T-helper 1 cell treated with Interleukin-12 subunit alpha and Interleukin-12 subunit beta and Interleukin-4 antibody, amounts not matched to agents 30 ng/mL and 1 ng/mL, for 36 hours (primary cell): ENCODE measurements around the gene ZFP64. TPM values are rescaled to one million over a fixed set of nuclear protein-coding genes. Genes with fewer than 3 reads are reported as not detected.
"Not testable (repeated sequence)": the region's sequence is repeated elsewhere in the genome, so short reads cannot be mapped to it uniquely, and the experiment has no call there.

Experiments used
- intact Hi-C: fragments of 100-400 bp; cut with micrococcal nuclease; formaldehyde crosslinking; loops from one replicate; pipeline ENCODE4 v1.15.1; 2024
- total RNA-seq: library from RNA; stranded (reverse); gene quantifications from 2 replicates; pipeline ENCODE4 v1.2.3, GENCODE V29; 2022

ZFP64 gene
- 10.0 and 10.6 TPM in 2 replicates for total RNA-seq

DNA sequence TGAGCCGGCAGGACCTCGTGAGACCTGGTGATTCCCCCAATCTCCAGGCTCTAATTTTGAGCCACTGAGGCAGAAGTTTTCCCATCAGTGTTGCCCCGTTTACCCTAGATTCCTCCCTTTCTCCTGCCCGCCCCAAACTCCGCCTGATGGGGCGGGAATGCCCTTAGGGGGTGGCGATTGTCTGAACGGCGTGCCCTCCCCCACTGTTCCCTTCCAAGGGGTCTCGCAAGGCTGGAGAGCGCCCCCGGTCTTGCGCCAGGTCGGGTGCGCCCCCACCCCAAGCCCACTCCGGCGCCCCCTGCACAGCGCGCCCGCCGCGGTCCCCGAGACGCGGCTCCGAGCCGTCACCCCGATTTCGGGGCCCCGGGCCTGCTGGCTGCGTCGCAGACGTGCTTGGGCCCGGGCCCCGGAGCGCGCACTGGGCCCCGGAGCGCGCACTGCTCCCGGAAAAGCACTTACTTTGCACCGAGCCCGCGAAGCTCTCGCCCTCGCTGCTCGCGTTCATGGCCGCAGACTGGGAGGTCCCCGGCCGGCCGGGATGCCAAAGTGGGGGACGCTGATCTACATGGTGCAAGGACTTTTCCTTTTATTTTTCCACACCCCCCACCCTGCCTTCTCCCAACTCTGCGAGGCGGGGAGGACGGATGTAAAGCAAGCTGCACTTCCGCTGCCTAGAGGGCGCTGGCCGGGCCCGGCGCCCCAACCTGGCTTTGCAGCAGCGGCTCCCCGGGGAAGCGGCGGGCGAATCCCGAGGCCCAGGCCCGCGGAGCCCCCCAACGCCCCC lies at the start of gene ZFP64:
TSS of gene ZFP64 (minus strand) at position 648 of the 784 bp plus-strand sequence. CDS start at position 505, 143 bp downstream.
- intact Hi-C loops = loop anchor here (5.0 kb wide), 1 partner anchor 59 kb away; no protein-coding TSS in a partner anchor

- intact Hi-C loops = loop anchor here (5.0 kb wide), 1 partner anchor 1701 kb away; no protein-coding TSS in a partner anchor
Observed at GRCh38 chr20:52240802-52241201, 49.2 kb upstream of the ZFP64 start.

DNA sequence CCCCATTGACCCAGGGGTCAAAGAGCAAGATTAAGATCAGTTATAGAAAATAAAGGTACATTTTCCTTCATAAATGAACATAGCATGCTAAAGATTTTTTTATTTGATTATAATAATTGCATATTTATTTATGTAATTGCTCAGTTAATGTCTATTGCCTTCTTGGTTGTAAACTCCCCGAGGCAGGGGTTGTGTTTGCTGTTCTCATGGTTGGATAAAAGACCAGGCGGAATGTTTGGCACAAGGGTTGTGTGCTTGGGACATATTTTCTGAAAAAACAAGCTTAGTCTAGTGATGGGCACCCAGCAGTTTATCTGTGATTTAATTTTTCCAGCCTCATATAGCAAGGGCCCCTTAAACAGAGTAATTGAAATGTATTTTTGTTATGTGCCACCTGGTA lies 47.5 kb upstream of the ZFP64 start:
- intact Hi-C loops = no loop called here

- intact Hi-C loops = no loop called here
Observed at GRCh38 chr20:52236292-52236691, 44.7 kb upstream of the ZFP64 start.

- intact Hi-C loops = no loop called here
Observed at GRCh38 chr20:52235129-52235528, 43.5 kb upstream of the ZFP64 start.

GRCh38 chr20:52234302-52235045 lies 42.9 kb upstream of the ZFP64 start:
- intact Hi-C loops = no loop called here

GRCh38 chr20:52231230-52231746 lies 39.7 kb upstream of the ZFP64 start:
- intact Hi-C loops = no loop called here

DNA sequence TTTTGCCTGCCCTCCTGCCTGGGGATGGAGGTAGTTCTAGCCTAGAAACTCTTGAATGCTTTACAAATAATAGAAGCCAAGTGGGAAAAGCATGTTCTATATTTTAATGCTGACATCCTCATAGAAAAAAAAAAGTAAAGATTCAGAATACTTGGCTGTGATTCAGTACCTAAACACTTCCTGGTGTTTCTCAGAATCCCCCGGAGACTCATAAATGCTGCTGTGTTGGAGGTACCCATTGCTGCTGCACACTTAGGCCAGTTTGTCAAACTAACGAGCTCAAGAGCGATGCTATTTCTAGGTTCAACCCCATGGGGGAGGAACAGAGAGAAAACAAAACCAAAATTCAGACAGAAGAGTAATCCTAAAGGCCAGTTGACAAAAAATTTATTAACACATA lies 38.8 kb upstream of the ZFP64 start:
- intact Hi-C loops = no loop called here

DNA sequence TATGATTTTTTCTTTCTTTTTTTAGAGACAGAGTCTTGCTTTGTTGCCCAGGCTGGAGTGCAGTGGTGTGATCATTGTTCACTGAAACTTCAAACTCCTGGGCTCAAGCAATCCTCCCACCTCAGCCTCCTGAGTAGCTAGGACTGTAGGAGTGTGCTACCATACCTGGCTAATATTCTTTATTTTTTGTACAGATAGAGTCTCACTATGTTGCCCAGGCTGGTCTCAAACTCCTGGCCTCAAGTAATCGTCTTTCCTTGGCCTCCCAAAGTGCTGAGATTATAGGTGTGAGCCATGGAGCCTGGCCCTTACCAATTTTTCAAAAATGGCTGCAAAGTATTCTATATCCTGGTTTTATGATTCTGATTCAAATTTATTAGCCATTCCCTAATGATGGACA lies 37.8 kb upstream of the ZFP64 start:
- intact Hi-C loops = not testable (repeated sequence)

- intact Hi-C loops = no loop called here
Observed at GRCh38 chr20:52226370-52226769, 34.8 kb upstream of the ZFP64 start.

GRCh38 chr20:52224920-52225319 lies 33.3 kb upstream of the ZFP64 start:
- intact Hi-C loops = no loop called here

DNA sequence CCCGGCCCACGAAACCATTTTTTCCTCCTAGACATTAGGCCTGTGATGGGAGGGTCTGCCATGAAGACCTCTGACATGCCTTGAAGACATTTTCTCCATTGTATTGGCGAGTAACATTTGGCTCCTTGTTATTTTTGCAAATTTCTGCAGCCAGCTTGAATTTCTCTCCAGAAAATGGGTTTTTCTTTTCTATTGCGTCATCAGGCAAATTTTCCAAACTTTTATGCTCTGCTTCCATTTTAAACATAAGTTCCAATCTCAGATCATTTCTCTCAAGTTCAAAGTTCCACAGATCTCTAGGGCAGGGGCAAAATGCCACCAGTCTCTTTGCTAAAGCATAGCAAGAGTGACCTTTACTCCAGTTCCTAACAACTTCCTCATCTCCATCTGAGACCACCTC lies 29.8 kb upstream of the ZFP64 start:
- intact Hi-C loops = not testable (repeated sequence)

DNA sequence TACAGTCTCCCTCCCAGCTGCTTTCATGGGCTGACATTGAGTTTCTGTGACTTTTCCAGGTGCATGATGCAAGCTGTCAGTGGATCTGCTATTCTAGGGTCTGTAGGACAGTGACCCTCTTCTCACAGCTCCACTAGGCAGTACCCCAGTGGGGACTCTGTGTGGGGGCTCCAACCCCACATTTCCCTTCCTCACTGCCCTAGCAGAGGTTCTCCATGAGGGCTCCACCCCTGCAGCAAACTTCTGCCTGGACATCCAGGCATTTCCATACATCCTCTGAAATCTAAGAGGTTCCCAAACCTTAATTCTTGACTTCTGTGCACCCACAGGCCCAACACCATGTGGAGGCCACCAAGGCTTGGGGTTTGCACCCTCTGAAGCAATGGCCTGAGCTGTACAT lies 29.3 kb upstream of the ZFP64 start:
- intact Hi-C loops = not testable (repeated sequence)

DNA sequence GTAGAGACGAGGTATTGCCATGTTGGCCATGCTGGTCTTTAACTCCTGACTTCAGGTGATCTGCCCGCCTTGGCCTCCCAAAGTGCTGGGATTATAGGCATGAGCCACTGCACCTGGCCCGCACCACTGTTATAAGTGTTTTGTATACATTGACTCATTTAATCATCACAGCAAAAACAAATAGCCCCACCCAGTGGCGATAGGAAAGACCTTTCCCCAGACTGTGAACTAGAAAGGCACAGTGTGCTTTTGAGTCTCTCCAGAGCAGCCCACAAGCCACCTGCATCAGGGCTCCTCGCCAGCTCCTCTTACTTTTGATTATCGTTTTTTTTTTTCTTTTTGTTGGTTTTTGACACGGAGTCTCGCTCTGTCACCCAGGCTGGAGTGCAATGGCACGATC lies 27.9 kb upstream of the ZFP64 start:
- intact Hi-C loops = no loop called here

DNA sequence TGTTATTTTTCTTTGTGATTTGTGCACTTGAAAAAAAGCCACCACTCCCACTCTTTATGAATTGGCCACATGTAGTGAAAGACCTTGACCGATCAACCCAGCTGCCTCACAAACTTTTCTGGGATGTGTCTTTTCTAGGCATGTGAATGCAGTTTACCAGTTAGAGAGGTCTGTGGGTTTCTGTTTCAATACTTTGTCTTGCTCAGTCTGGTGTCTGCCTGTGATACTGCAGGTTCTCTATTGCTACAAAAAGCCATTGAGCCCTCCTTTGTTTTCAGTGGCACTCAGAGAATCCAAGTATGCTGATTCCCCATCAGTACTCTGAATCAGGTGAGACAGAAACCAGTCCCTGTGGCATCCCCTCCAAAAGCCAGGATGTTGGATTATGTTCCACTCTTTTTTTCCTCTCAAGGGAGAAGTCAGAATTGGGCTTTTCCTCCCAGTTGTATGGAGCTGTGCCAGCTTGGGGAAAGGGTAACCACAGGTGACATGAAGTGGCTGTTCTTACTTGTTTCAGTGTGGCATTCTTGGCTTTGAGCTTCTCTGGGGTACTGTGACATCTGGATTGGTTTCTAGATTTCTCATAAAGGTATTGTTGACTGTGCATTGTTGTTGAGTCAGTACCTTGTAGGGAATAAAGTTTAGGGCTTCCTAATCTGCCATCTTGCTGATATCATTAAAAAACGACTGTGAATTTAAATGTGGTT lies 26.3 kb upstream of the ZFP64 start:
- intact Hi-C loops = no loop called here

DNA sequence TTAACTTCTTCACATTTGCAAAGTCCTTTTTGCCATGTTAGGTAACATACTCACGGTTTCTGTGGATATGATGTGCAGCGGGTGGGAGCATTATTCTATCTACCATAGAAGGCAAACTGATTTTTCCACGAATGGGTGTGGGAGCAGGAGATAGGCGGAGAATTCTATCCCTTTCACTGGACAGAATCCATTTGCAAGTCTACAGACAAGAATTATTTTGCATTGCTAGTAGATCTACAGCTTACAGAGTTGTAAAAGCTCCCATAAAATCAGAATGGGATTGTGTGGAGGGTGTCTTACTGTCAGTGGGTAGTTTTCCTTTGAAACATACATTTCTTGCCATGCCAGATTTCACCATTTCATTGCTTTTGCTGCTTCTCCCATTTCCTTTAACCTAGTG lies 22.4 kb upstream of the ZFP64 start:
- intact Hi-C loops = no loop called here

DNA sequence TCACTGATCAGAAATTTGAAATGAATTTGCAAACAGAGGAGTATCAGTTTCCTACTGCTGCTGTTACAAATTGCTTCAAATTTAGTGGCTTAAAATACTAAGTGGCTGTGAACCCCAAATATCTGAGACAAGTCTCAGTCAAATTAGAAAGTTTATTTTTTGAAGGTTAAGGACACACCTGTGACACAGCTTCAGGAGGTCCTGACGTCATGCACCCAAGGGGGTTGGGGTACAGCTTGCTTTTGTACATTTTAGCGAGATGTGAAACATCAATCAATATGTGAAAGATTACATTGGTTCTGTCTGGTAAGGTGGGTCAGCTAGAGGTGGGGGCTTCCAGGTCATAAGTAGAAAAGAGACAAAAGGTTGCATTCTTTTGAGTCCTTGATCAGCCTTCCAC lies 21.4 kb upstream of the ZFP64 start:
- intact Hi-C loops = no loop called here

- intact Hi-C loops = no loop called here
Observed at GRCh38 chr20:52210037-52210990, 18.7 kb upstream of the ZFP64 start.

GRCh38 chr20:52209154-52209571 lies 17.6 kb upstream of the ZFP64 start:
- intact Hi-C loops = no loop called here

DNA sequence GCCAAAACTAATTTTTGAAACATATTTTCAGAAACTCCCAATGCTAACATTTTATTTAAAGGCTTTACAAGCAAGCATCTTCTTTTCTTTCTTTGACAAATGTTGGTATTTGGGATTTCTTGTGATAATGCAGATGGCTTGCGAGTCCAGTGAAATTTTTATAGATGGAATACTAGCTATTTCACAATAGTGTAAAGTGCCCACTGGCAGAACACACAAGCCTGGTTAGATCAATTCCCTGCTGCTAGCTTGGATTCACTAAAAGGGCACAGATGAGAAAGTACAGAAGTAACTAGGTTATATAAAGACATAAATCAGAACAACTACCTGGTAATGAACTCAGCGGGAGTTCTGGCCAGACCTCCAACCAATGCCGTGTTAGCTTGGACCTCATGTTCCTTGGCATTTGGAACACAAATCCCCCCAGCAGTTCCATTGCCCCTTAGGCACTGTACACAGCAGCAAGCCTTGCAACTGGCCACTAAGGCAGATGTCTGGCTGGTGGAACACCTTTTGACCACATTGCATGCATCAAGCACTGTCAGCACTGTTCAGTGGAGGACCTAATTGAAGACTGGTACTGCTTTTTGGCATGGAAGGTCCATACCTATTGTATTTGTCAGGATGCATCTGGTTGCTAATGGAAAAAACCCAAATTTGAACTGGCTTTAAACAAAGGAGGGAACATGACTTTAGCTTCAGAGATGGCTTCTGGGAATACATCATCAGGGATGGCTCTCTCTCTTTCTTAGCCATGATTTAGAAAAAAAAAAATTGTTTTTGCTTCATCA lies 15.6 kb upstream of the ZFP64 start:
- intact Hi-C loops = no loop called here
